HCT116 (cell line): ENCODE results near the gene PODNL1. TPM values are rescaled to one million over a fixed set of nuclear protein-coding genes. Genes with fewer than 3 reads are reported as not detected.

ENCODE experiments used
- ATAC-seq: fragments of 200-7000 bp; cut with Tn5 transposase; 2 replicates; pipeline ENCODE4 v1.9.1; 2020; ENCODE audit warnings: mild to moderate bottlenecking, moderate library complexity
- BruUV-seq: library from RNA; stranded (reverse); fragments of 400-500 nt; replicated peaks from 2 replicates; lab custom pipeline; 2021; lab: Mats Ljungman, UMichigan
- CTCF ChIA-PET: fragments of 300-600 bp; sonication (Branson Sonifier 250); formaldehyde crosslinking; loops from one replicate; lab custom pipeline; 2021; ENCODE audit warnings: antibody characterized with exemption; lab: Charles Lee
- POLR2A ChIA-PET: fragments of 300-600, 350-600 bp; sonication (Branson Sonifier 250); formaldehyde crosslinking; loops from one replicate; lab custom pipeline; 2021; ENCODE audit warnings: antibody characterized with exemption; lab: Charles Lee
- RAD21 ChIA-PET, 2 experiments: fragments of 300-600 bp; sonication (Branson Sonifier 250); formaldehyde crosslinking; loops; one replicate each; lab custom pipeline; 2023; ENCODE audit warnings: low total read pairs in 2 of 2; ENCODE audit not compliant: uncharacterized antibody in 2 of 2, unreplicated experiment in 2 of 2, low non-redundant PET in 1 of 2; lab: Charles Lee
- DNase-seq: peaks from one replicate; pipeline ENCODE4 v3.0.0-alpha.2; 2010; ENCODE audit warnings: low read depth, low spot score
- H2AFZ ChIP-seq: fragments of 200-600 bp; shearing (Covaris generic), sonication (generic); 2 replicates; pipeline ENCODE4 v1.6.1; 2017; ENCODE audit warnings: low read depth, mixed run types, mixed read lengths, antibody characterized with exemption, low read length; ENCODE audit not compliant: poor library complexity, severe bottlenecking
- H3K27ac ChIP-seq: 2 replicates; pipeline ENCODE4 v1.5.1; 2012; ENCODE audit warnings: low read depth, low read length
- H3K27me3 ChIP-seq: fragments of 200-600 bp; sonication (generic); 2 replicates; pipeline ENCODE4 v1.6.1; 2016; ENCODE audit warnings: mixed run types, low read length, mixed read lengths; ENCODE audit not compliant: insufficient read depth
- H3K36me3 ChIP-seq, 2 experiments: fragments of 200-500 bp in 1 of 2; fragments of 200-600 bp in 1 of 2; sonication (Bioruptor generic) in 1 of 2; sonication (generic) in 1 of 2; 2 replicates each; pipeline versions ENCODE4 v1.5.1 to v1.6.1; 2014 to 2016; ENCODE audit warnings: low read length in 2 of 2, inconsistent platforms in 1 of 2, mixed read lengths in 1 of 2, mixed run types in 1 of 2; ENCODE audit not compliant: insufficient read depth in 2 of 2, control insufficient read depth in 1 of 2
- H3K4me1 ChIP-seq, 2 experiments: fragments of 200-600 bp in 1 of 2; sonication (generic) in 1 of 2; 2 replicates each; pipeline versions ENCODE4 v1.5.1 to v1.6.1; 2012 to 2017; ENCODE audit warnings: low read length in 2 of 2, inconsistent platforms in 1 of 2, mild to moderate bottlenecking in 1 of 2, mixed read lengths in 1 of 2, mixed run types in 1 of 2, moderate library complexity in 1 of 2; ENCODE audit not compliant: insufficient read depth in 2 of 2, control insufficient read depth in 1 of 2
- H3K4me2 ChIP-seq: fragments of 200-600 bp; sonication (generic); 2 replicates; pipeline ENCODE4 v1.6.1; 2017; ENCODE audit warnings: mixed run types, low read length, mixed read lengths
- H3K4me3 ChIP-seq, 2 experiments: fragments of 200-600 bp in 1 of 2; sonication (generic) in 1 of 2; replicated peaks in 1 of 2; 2 replicates each; pipeline ENCODE4 v1.5.1; 2011 to 2016; ENCODE audit warnings: low read length in 2 of 2, control low read depth in 1 of 2, low read depth in 1 of 2, mild to moderate bottlenecking in 1 of 2, mixed read lengths in 1 of 2, mixed run types in 1 of 2
- H3K79me2 ChIP-seq: fragments of 200-600 bp; sonication (generic); 2 replicates; pipeline ENCODE4 v1.6.1; 2017; ENCODE audit warnings: mild to moderate bottlenecking, mixed run types, low read length, moderate library complexity, mixed read lengths; ENCODE audit not compliant: insufficient read depth
- H3K9ac ChIP-seq: fragments of 200-600 bp; sonication (generic); 2 replicates; pipeline ENCODE4 v1.6.1; 2016; ENCODE audit warnings: low read length, mixed read lengths
- H3K9me2 ChIP-seq: fragments of 200-600 bp; sonication (generic), shearing (Covaris generic); 2 replicates; pipeline ENCODE4 v1.6.1; 2017; ENCODE audit warnings: mixed run types, mild to moderate bottlenecking, moderate library complexity; ENCODE audit not compliant: insufficient read depth
- H3K9me3 ChIP-seq, 2 experiments: fragments of 200-500 bp in 1 of 2; fragments of 200-600 bp in 1 of 2; sonication (Bioruptor generic) in 1 of 2; sonication (generic) in 1 of 2; 2 replicates each; pipeline ENCODE4 v1.6.1; 2014 to 2017; ENCODE audit warnings: low read length in 2 of 2, mixed read lengths in 2 of 2, inconsistent platforms in 1 of 2, low read depth in 1 of 2, mild to moderate bottlenecking in 1 of 2, mixed run types in 1 of 2, moderate library complexity in 1 of 2; ENCODE audit not compliant: control insufficient read depth in 1 of 2, insufficient read depth in 1 of 2
- H4K20me1 ChIP-seq: fragments of 200-600 bp; sonication (generic), shearing (Covaris generic); 2 replicates; pipeline ENCODE4 v1.6.1; 2017; ENCODE audit warnings: mixed run types, mild to moderate bottlenecking, moderate library complexity; ENCODE audit not compliant: insufficient read depth
- ATF3 ChIP-seq: IDR thresholded peaks from 2 replicates; pipeline ENCODE4 v1.6.1; 2012
- CBX3 ChIP-seq: IDR thresholded peaks from 2 replicates; pipeline ENCODE4 v1.6.1; 2012; ENCODE audit warnings: low read depth
- CEBPB ChIP-seq: IDR thresholded peaks from 2 replicates; pipeline ENCODE4 v1.6.1; 2012; ENCODE audit warnings: low read depth
- EGR1 ChIP-seq: IDR thresholded peaks from 2 replicates; pipeline ENCODE4 v1.6.1; 2012; ENCODE audit warnings: low read depth
- ELF1 ChIP-seq: IDR thresholded peaks from 2 replicates; pipeline ENCODE4 v1.6.1; 2012; ENCODE audit warnings: low read depth, borderline replicate concordance
- EZH2 ChIP-seq: fragments of 200-600 bp; sonication (generic); IDR thresholded peaks from 2 replicates; pipeline ENCODE4 v1.6.1; 2017; ENCODE audit warnings: antibody characterized with exemption, mixed run types
- EZH2phosphoT487 ChIP-seq: fragments of 200-600 bp; IDR thresholded peaks from 2 replicates; pipeline ENCODE4 v1.6.1; 2018; ENCODE audit warnings: antibody characterized with exemption, borderline replicate concordance
- FOSL1 ChIP-seq: IDR thresholded peaks from 2 replicates; pipeline ENCODE4 v1.6.1; 2012; ENCODE audit warnings: low read depth
- JUND ChIP-seq: IDR thresholded peaks from 2 replicates; pipeline ENCODE4 v1.6.1; 2012
- POLR2AphosphoS5 ChIP-seq: IDR thresholded peaks from 2 replicates; pipeline ENCODE4 v1.6.1; 2011; ENCODE audit warnings: mild to moderate bottlenecking, low read depth, low read length, moderate library complexity
- RAD21 ChIP-seq: IDR thresholded peaks from 2 replicates; pipeline ENCODE4 v1.6.1; 2012; ENCODE audit warnings: low read depth, mild to moderate bottlenecking
- SIN3A ChIP-seq: IDR thresholded peaks from 2 replicates; pipeline ENCODE4 v1.6.1; 2012; ENCODE audit warnings: low read depth
- SRF ChIP-seq: IDR thresholded peaks from 2 replicates; pipeline ENCODE4 v1.6.1; 2012; ENCODE audit warnings: low read depth
- YY1 ChIP-seq: IDR thresholded peaks from 2 replicates; pipeline ENCODE4 v1.6.1; 2011; ENCODE audit warnings: low read length, low read depth, moderate library complexity, mild to moderate bottlenecking; ENCODE audit not compliant: insufficient replicate concordance; ENCODE audit errors: extremely low read depth
- ZFX ChIP-seq: fragments of 450-650 bp; IDR thresholded peaks from 2 replicates; pipeline ENCODE4 v1.6.1; 2017
- ZNF274 ChIP-seq: fragments of 200-500 bp; sonication (Bioruptor generic); IDR thresholded peaks from 2 replicates; pipeline ENCODE4 v1.6.1; 2014; ENCODE audit warnings: mild to moderate bottlenecking, low read depth, low read length, inconsistent platforms
- intact Hi-C: fragments of 100-400 bp; cut with micrococcal nuclease; formaldehyde crosslinking; loops from 2 replicates; pipeline ENCODE4 v1.10.0; 2022
- total RNA-seq: library from RNA; stranded (reverse); gene quantifications from one replicate; pipeline ENCODE4 v1.2.1, GENCODE V29; 2021; ENCODE audit not compliant: unreplicated experiment
- TF ChIP-seq, protein P1 (sequence below): IDR thresholded peaks from 2 replicates; pipeline ENCODE4 v1.6.1; 2011; ENCODE audit warnings: mild to moderate bottlenecking, low read length, moderate library complexity; ENCODE audit not compliant: insufficient replicate concordance; ENCODE audit errors: extremely low read depth
- TF ChIP-seq, protein P2 (sequence below): IDR thresholded peaks from 2 replicates; pipeline ENCODE4 v1.6.1; 2012; ENCODE audit warnings: low read depth
- TF ChIP-seq, protein P3 (sequence below), 3 experiments: fragments of 200-600 bp in 1 of 3; sonication (generic) in 1 of 3; IDR thresholded peaks in 2 of 3; conservative IDR thresholded peaks in 1 of 3; 2 replicates each; pipeline ENCODE4 v1.5.1; 2012 to 2017; ENCODE audit warnings: low read depth in 2 of 3, low read length in 2 of 3, antibody characterized with exemption in 1 of 3, borderline replicate concordance in 1 of 3, control low read depth in 1 of 3, mild to moderate bottlenecking in 1 of 3, mixed read lengths in 1 of 3, mixed run types in 1 of 3, moderate library complexity in 1 of 3; ENCODE audit not compliant: insufficient read depth in 1 of 3
- TF ChIP-seq, protein P4 (sequence below): IDR thresholded peaks from 2 replicates; pipeline ENCODE4 v1.6.1; 2012

Gene PODNL1
- total RNA-seq, 1 experiment from 2014 or later = 0.71 TPM

GRCh38 chr19:13918726-13919411 lies 19.3 kb downstream of the PODNL1 start:
- ChIA-PET POLR2A (no interaction called here), RAD21 (no interaction called here), CTCF (no interaction called here)
- H3K4me2 ChIP-seq = no peak overlapping the region
- TF ChIP-seq, protein P1, sequence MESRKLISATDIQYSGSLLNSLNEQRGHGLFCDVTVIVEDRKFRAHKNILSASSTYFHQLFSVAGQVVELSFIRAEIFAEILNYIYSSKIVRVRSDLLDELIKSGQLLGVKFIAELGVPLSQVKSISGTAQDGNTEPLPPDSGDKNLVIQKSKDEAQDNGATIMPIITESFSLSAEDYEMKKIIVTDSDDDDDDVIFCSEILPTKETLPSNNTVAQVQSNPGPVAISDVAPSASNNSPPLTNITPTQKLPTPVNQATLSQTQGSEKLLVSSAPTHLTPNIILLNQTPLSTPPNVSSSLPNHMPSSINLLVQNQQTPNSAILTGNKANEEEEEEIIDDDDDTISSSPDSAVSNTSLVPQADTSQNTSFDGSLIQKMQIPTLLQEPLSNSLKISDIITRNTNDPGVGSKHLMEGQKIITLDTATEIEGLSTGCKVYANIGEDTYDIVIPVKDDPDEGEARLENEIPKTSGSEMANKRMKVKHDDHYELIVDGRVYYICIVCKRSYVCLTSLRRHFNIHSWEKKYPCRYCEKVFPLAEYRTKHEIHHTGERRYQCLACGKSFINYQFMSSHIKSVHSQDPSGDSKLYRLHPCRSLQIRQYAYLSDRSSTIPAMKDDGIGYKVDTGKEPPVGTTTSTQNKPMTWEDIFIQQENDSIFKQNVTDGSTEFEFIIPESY = no peak
- TF ChIP-seq, protein P2, sequence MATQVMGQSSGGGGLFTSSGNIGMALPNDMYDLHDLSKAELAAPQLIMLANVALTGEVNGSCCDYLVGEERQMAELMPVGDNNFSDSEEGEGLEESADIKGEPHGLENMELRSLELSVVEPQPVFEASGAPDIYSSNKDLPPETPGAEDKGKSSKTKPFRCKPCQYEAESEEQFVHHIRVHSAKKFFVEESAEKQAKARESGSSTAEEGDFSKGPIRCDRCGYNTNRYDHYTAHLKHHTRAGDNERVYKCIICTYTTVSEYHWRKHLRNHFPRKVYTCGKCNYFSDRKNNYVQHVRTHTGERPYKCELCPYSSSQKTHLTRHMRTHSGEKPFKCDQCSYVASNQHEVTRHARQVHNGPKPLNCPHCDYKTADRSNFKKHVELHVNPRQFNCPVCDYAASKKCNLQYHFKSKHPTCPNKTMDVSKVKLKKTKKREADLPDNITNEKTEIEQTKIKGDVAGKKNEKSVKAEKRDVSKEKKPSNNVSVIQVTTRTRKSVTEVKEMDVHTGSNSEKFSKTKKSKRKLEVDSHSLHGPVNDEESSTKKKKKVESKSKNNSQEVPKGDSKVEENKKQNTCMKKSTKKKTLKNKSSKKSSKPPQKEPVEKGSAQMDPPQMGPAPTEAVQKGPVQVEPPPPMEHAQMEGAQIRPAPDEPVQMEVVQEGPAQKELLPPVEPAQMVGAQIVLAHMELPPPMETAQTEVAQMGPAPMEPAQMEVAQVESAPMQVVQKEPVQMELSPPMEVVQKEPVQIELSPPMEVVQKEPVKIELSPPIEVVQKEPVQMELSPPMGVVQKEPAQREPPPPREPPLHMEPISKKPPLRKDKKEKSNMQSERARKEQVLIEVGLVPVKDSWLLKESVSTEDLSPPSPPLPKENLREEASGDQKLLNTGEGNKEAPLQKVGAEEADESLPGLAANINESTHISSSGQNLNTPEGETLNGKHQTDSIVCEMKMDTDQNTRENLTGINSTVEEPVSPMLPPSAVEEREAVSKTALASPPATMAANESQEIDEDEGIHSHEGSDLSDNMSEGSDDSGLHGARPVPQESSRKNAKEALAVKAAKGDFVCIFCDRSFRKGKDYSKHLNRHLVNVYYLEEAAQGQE = no peak
- TF ChIP-seq EGR1 (no peak), YY1 (no peak), JUND (no peak), EZH2phosphoT487 (no peak), ZFX (no peak), RAD21 (no peak), ATF3 (no peak), SIN3A (no peak), ZNF274 (no peak), POLR2AphosphoS5 (no peak), ELF1 (no peak), EZH2 (no peak), CBX3 (no peak), CEBPB (no peak), SRF (no peak), FOSL1 (no peak)
- TF ChIP-seq, protein P3, sequence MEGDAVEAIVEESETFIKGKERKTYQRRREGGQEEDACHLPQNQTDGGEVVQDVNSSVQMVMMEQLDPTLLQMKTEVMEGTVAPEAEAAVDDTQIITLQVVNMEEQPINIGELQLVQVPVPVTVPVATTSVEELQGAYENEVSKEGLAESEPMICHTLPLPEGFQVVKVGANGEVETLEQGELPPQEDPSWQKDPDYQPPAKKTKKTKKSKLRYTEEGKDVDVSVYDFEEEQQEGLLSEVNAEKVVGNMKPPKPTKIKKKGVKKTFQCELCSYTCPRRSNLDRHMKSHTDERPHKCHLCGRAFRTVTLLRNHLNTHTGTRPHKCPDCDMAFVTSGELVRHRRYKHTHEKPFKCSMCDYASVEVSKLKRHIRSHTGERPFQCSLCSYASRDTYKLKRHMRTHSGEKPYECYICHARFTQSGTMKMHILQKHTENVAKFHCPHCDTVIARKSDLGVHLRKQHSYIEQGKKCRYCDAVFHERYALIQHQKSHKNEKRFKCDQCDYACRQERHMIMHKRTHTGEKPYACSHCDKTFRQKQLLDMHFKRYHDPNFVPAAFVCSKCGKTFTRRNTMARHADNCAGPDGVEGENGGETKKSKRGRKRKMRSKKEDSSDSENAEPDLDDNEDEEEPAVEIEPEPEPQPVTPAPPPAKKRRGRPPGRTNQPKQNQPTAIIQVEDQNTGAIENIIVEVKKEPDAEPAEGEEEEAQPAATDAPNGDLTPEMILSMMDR (IDR thresholded peaks at IDR 0.05 in 2 of 3, conservative IDR thresholded peaks at IDR 0.05 in 1 of 3; ENCODE audit: borderline replicate concordance in 1 of 3, insufficient read depth in 1 of 3, low read depth in 2 of 3, low read length in 2 of 3) = no peak
- TF ChIP-seq, protein P4, sequence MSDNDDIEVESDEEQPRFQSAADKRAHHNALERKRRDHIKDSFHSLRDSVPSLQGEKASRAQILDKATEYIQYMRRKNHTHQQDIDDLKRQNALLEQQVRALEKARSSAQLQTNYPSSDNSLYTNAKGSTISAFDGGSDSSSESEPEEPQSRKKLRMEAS = no peak
- BruUV-seq = no TSS peak
- H3K36me3 ChIP-seq = peaks cover 10 to 33% of the 10 kb centered on the region in 2 experiments
- H3K9ac ChIP-seq = no peak overlapping the region
- DNase-seq (no peak), ATAC-seq (no peak)
- no peak overlapping the region for H3K4me3 ChIP-seq
- no peaks in the 10 kb centered on the region for H3K4me1 ChIP-seq
- H3K27ac ChIP-seq = no peak overlapping the region
- H4K20me1 ChIP-seq = no peaks in the 10 kb centered on the region
- H2AFZ ChIP-seq = no peak overlapping the region
- no peaks in the 10 kb centered on the region for H3K9me2 ChIP-seq
- peaks cover 0 to 6% of the 10 kb centered on the region in 2 experiments; a peak in 1 of 4 replicates for H3K9me3 ChIP-seq
- intact Hi-C loops = no loop called here
- no peaks in the 10 kb centered on the region for H3K79me2 ChIP-seq
- H3K27me3 ChIP-seq = no peaks in the 10 kb centered on the region
